GM19023 (cell line): Measurements from ENCODE around the gene NOXRED1.

Experiments used
- ATAC-seq: cut with Tn5 transposase; IDR thresholded peaks from one replicate; pipeline ENCODE4 v1.9.1; 2021; ENCODE audit warnings: mild to moderate bottlenecking, moderate library complexity; ENCODE audit not compliant: unreplicated experiment

Gene NOXRED1

DNA sequence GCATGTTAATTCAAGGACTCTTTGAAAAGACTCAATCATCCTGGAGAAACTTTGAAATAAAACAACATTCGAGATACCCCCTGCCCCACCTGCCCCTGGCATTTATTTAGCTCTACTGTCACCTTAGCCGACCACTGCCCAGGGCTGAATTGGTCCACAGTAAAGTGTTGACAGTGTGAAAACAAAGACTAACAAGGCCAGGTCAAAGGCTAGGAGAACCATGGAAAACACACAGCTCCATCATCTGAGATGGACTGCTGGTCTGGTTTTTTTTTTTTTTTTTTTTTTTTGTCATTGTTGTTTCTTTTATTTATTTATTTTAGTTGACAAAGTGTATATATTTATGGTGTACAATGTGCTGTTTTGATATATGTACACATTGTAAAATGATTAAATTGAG is 76.8 kb downstream of the NOXRED1 start:
- ATAC-seq = no peak

DNA sequence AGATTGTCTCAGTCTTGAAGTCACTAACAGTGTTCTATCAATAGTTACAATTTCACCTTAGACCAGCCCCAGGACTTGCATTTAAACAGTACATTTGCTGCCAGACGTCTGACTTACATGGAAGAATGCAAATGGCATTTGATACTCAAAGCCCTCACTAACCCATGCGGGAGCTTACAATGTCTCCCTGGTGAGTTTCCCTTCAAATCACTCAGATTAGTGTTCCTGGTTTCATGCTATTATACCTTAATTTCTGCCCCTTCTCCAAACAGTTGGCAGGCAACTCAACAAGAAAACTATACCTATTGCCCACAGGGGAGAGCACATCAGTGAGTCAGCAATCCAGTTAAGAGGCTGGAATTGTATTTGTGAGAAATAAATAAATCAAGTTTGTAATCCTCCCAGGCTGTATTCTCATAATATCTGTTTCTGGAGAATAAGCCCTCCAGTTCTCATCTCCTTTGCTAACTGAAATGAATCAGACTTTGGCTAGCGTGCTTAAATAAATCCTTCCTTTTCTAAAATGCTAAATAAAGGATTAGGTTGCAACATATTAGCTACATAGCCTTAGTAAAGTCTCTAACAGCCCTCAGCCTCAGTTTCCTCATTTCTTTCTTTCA is 78.8 kb downstream of the NOXRED1 start:
- no peak for ATAC-seq
